CD4-positive, alpha-beta T cell (primary cell): ENCODE results near the gene MS4A10. TPM values are rescaled to one million over a fixed set of nuclear protein-coding genes. Genes with fewer than 3 reads are reported as not detected.

Experiments used
- ATAC-seq: fragments of 200-7000 bp; cut with Tn5 transposase; one replicate; pipeline ENCODE4 v1.10.0; 2022; ENCODE audit warnings: mild to moderate bottlenecking; ENCODE audit not compliant: poor library complexity
- CTCF ChIA-PET: fragments of 350-600 bp; sonication (Branson Sonifier 250); formaldehyde crosslinking; loops from one replicate; lab custom pipeline; 2021; ENCODE audit warnings: antibody characterized with exemption, inconsistent platforms; lab: Charles Lee
- POLR2A ChIA-PET: fragments of 350-600 bp; sonication (Branson Sonifier 250); formaldehyde crosslinking; loops from one replicate; lab custom pipeline; 2021; ENCODE audit warnings: antibody characterized with exemption, inconsistent platforms; lab: Charles Lee
- DNase-seq, 14 experiments: peaks; one replicate each; pipeline ENCODE4 v3.0.0-alpha.2; 2013 to 2020; ENCODE audit warnings: mixed read lengths in 2 of 14
- H3K27ac ChIP-seq, 2 donors: one replicate each; pipeline versions ENCODE4 v1.5.1 to v1.7.0; 2013; ENCODE audit warnings: low read length in 2 of 2, low read depth in 1 of 2, mild to moderate bottlenecking in 1 of 2
- H3K27me3 ChIP-seq, 2 experiments: 1 replicate in 1 of 2; 2 replicates in 1 of 2; pipeline versions ENCODE4 v1.6.1 to v1.7.0; 2013; ENCODE audit warnings: low read length in 2 of 2, control low read depth in 1 of 2, mild to moderate bottlenecking in 1 of 2, moderate library complexity in 1 of 2; ENCODE audit not compliant: insufficient read depth in 2 of 2, control insufficient read depth in 1 of 2
- H3K36me3 ChIP-seq: one replicate; pipeline ENCODE4 v1.6.1; 2013; ENCODE audit warnings: low read length, control low read depth; ENCODE audit not compliant: insufficient read depth
- H3K4me1 ChIP-seq: one replicate; pipeline ENCODE4 v1.6.1; 2013; ENCODE audit warnings: low read length, control low read depth; ENCODE audit not compliant: insufficient read depth
- H3K4me3 ChIP-seq: one replicate; pipeline ENCODE4 v1.5.1; 2013; ENCODE audit warnings: mild to moderate bottlenecking, low read length, moderate library complexity
- H3K9me3 ChIP-seq, 2 experiments: 1 replicate in 1 of 2; 2 replicates in 1 of 2; pipeline versions ENCODE4 v1.6.1 to v1.7.0; 2013; ENCODE audit warnings: low read length in 2 of 2, mild to moderate bottlenecking in 2 of 2, control low read depth in 1 of 2, moderate library complexity in 1 of 2; ENCODE audit not compliant: control insufficient read depth in 1 of 2, insufficient read depth in 1 of 2
- H3K27ac Mint-ChIP-seq: one replicate; pipeline ENCODE4 v1.8.0; 2020; ENCODE audit warnings: mixed read lengths
- H3K27me3 Mint-ChIP-seq: one replicate; pipeline ENCODE4 v1.8.0; 2021; ENCODE audit warnings: mixed read lengths
- H3K36me3 Mint-ChIP-seq: one replicate; pipeline ENCODE4 v1.8.0; 2021; ENCODE audit warnings: low read depth, mixed read lengths
- H3K4me1 Mint-ChIP-seq: one replicate; pipeline ENCODE4 v1.8.0; 2021; ENCODE audit warnings: low read depth, mixed read lengths
- H3K4me3 Mint-ChIP-seq: one replicate; pipeline ENCODE4 v1.8.0; 2020; ENCODE audit warnings: mild to moderate bottlenecking, mixed read lengths
- H3K9me3 Mint-ChIP-seq: one replicate; pipeline ENCODE4 v1.8.0; 2020; ENCODE audit warnings: mixed read lengths
- intact Hi-C, 2 experiments: fragments of 100-400 bp; cut with DNase I in 1 of 2; cut with micrococcal nuclease in 1 of 2; formaldehyde crosslinking; loops; one replicate each; pipeline versions ENCODE4 v1.15.1 to v1.9.0; 2023 to 2025; cut with DNase I, micrococcal nuclease
- total RNA-seq, 174 experiments: library from RNA in 2 of 174; stranded (reverse) in 2 of 174; gene quantifications; one replicate each; pipeline ENCODE4 v1.2.3 and lab custom pipeline; 2021 to 2026
- TF ChIP-seq, protein P1 (sequence below): fragments of 200-600 bp; IDR thresholded peaks from one replicate; pipeline ENCODE4 v1.8.0; 2022; ENCODE audit warnings: antibody characterized with exemption, mild to moderate bottlenecking

MS4A10 gene
- total RNA-seq, 2 experiments from 2014 or later = not detected

DNA sequence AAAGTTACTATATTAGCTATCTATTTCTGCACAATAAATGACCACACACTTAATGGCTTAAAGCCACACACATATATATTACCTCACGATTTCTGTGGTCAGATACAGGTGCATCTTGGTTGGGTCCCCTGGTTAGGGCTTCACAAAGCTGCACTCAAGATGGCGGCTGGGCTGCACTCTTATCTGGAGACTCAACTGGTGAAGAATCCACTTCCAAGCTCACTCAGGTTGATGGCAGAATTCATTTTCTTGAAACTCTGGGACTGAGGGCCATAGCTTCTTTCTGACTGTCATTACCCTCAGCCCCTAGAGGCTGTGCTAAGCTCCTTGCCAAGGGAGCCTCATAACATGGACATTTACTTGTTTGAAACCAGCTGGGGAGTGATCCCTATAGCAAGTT is 5.1 kb upstream of the MS4A10 start:
- no peak for DNase-seq
- intact Hi-C loops = no loop called here
- Histone ChIP-seq H3K9me3 (no peaks in the 10 kb centered on the region), H3K36me3 (no peaks in the 10 kb centered on the region), H3K27ac (no peak overlapping the region), H3K4me3 (no peak overlapping the region), H3K4me1 (peaks cover 6% of the 10 kb centered on the region), H3K27me3 (no peaks in the 10 kb centered on the region)
- H3K27ac Mint-ChIP-seq = no peak overlapping the region
- no peaks in the 10 kb centered on the region for H3K9me3 Mint-ChIP-seq
- TF ChIP-seq, protein P1, sequence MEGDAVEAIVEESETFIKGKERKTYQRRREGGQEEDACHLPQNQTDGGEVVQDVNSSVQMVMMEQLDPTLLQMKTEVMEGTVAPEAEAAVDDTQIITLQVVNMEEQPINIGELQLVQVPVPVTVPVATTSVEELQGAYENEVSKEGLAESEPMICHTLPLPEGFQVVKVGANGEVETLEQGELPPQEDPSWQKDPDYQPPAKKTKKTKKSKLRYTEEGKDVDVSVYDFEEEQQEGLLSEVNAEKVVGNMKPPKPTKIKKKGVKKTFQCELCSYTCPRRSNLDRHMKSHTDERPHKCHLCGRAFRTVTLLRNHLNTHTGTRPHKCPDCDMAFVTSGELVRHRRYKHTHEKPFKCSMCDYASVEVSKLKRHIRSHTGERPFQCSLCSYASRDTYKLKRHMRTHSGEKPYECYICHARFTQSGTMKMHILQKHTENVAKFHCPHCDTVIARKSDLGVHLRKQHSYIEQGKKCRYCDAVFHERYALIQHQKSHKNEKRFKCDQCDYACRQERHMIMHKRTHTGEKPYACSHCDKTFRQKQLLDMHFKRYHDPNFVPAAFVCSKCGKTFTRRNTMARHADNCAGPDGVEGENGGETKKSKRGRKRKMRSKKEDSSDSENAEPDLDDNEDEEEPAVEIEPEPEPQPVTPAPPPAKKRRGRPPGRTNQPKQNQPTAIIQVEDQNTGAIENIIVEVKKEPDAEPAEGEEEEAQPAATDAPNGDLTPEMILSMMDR = no peak
- H3K27me3 Mint-ChIP-seq = no peaks in the 10 kb centered on the region
- peaks cover 6% of the 10 kb centered on the region for H3K4me1 Mint-ChIP-seq
- H3K4me3 Mint-ChIP-seq = no peak overlapping the region
- POLR2A ChIA-PET = interaction anchor here (0.5 kb wide), 1 partner anchor 362 kb away, joined by 3 read pairs; no protein-coding TSS in a partner anchor
- H3K36me3 Mint-ChIP-seq = no peaks in the 10 kb centered on the region
- no peak for ATAC-seq
- CTCF ChIA-PET = no interaction called here

DNA sequence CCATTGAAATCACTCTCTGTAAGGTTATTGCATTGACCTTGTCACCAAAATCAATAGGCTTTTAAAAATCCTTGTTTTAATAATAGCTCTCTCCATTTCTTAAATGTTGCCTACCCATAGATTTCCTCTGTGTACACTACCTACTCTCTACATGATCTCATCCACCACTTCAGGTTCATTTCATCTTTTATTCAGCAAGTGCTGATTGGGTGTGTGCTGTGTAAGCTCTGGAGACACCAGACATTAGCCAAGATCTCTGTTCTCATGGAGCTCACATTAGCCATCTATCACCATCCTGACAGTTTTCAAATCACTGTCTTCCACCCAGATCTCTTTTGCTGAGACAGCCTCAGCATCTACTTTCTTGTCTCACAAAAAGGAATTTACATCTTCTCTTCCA is 4.4 kb upstream of the MS4A10 start:
- H3K27me3 Mint-ChIP-seq = no peaks in the 10 kb centered on the region
- no peak overlapping the region for H3K27ac Mint-ChIP-seq
- no peak overlapping the region for H3K4me3 ChIP-seq
- DNase-seq (no peak), ATAC-seq (no peak)
- intact Hi-C loops = no loop called here
- no peaks in the 10 kb centered on the region for H3K27me3 ChIP-seq
- no peaks in the 10 kb centered on the region for H3K4me1 ChIP-seq
- ChIA-PET POLR2A (no interaction called here), CTCF (no interaction called here)
- H3K27ac ChIP-seq = no peak overlapping the region
- H3K36me3 Mint-ChIP-seq = no peaks in the 10 kb centered on the region
- H3K4me3 Mint-ChIP-seq = no peak overlapping the region
- no peaks in the 10 kb centered on the region for H3K9me3 Mint-ChIP-seq
- H3K9me3 ChIP-seq = no peaks in the 10 kb centered on the region
- no peaks in the 10 kb centered on the region for H3K36me3 ChIP-seq
- H3K4me1 Mint-ChIP-seq = no peaks in the 10 kb centered on the region
- TF ChIP-seq, protein P1 = no peak

DNA sequence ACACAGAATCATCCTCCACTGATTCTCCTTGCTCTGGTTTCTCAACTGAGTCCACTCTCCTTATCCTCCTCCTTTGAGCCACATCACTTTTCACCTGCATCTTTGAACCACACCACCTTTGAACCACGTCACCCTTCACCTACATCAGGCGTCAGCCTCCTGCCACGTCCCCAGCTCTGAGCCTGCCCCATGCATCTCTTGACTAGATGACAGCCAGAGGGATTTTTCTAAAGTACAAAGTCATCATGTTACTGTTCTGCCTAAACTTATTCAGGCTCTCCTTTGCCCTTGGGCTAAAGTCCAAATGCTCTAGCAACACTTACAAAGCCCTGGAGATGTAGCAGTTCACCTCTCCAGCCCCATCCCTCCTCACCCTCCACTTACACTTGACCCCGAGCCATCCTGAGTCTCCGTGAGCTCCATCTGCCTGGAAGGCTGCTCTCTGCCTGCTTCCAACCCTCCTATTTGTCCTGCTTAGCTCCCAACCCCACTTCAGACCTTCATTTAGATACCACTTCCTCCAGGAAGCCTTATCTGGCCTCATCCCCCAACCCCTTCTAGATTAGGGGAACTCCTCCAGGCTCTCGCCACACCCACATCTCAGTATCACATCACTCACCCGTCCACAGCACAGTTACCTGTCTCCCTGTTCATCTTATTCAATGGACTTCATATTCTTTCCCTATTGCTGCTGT is 3.7 kb upstream of the MS4A10 start:
- H3K27me3 ChIP-seq = no peaks in the 10 kb centered on the region
- intact Hi-C loops = no loop called here
- no peaks in the 10 kb centered on the region for H3K9me3 ChIP-seq
- TF ChIP-seq, protein P1 = no peak
- H3K27ac ChIP-seq = no peak overlapping the region
- Mint-ChIP-seq H3K27me3 (no peaks in the 10 kb centered on the region), H3K9me3 (no peaks in the 10 kb centered on the region), H3K4me3 (no peak overlapping the region), H3K4me1 (no peaks in the 10 kb centered on the region), H3K36me3 (no peaks in the 10 kb centered on the region), H3K27ac (no peak overlapping the region)
- ChIA-PET CTCF (no interaction called here), POLR2A (no interaction called here)
- no peaks in the 10 kb centered on the region for H3K36me3 ChIP-seq
- no peak overlapping the region for H3K4me3 ChIP-seq
- no peaks in the 10 kb centered on the region for H3K4me1 ChIP-seq
- no peak for ATAC-seq
- no peak for DNase-seq
